ENCODE results near the gene AFP.

GRCh38 chr4:73438582-73439215, 2.7 kb downstream of the AFP start:
- TF ChIP-seq ARID2 (CRISPR knock-in tag; IDR thresholded peaks at IDR 0.05; ENCODE audit: borderline replicate concordance): no peak
- TF ChIP-seq CTCF (CRISPR knock-in tag; IDR thresholded peaks at IDR 0.05): no peak
- no peak for TF ChIP-seq ZNF598 (CRISPR knock-in tag; IDR thresholded peaks at IDR 0.05; ENCODE audit: borderline replicate concordance)
